ENCODE data around the gene GALNT10. TPM values are rescaled to one million over a fixed set of nuclear protein-coding genes. Genes with fewer than 3 reads are reported as not detected.

The GALNT10 gene
- total and polyA plus RNA-seq, 10 of the 15 experiments (the other 5 are each of a cell fraction or from before 2014, with no cell fraction given): 3.9 to 35.4 (median 15.5) TPM

DNA sequence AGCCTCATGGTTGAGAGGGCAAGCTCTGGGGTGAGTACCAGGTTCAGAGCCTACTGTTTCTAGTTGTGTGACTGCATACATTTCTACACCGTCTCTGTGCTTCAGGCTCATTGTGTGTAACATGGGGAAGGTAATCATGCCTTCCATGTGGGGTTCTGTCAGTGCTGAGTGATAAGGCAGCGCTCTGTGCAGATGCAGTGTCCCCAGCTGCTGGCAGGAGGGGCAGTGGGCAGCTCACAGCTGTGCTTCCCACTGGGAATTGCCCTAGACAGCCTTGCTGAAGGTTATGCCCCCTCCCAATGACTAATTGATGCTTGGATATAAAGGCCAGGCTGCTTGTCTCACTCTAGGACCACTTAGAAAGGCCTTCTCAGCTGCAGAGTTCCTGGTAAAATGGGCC, 133.5 kb downstream of the GALNT10 start (continued):
- TF ChIP-seq ETV6 (conservative IDR thresholded peaks at IDR 0.05 in 1 of 2, IDR thresholded peaks at IDR 0.05 in 1 of 2; ENCODE audit: borderline replicate concordance in 1 of 2, low read depth in 1 of 2): no peak
- no peak for TF ChIP-seq TAF1 (IDR thresholded peaks at IDR 0.05; ENCODE audit: borderline replicate concordance, low read depth, low read length)
- TF ChIP-seq SUPT20H (IDR thresholded peaks at IDR 0.05; ENCODE audit: borderline replicate concordance, control insufficient read depth, low read depth, low read length): no peak
- TF ChIP-seq, protein P1, sequence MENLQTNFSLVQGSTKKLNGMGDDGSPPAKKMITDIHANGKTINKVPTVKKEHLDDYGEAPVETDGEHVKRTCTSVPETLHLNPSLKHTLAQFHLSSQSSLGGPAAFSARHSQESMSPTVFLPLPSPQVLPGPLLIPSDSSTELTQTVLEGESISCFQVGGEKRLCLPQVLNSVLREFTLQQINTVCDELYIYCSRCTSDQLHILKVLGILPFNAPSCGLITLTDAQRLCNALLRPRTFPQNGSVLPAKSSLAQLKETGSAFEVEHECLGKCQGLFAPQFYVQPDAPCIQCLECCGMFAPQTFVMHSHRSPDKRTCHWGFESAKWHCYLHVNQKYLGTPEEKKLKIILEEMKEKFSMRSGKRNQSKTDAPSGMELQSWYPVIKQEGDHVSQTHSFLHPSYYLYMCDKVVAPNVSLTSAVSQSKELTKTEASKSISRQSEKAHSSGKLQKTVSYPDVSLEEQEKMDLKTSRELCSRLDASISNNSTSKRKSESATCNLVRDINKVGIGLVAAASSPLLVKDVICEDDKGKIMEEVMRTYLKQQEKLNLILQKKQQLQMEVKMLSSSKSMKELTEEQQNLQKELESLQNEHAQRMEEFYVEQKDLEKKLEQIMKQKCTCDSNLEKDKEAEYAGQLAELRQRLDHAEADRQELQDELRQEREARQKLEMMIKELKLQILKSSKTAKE (IDR thresholded peaks at IDR 0.05; ENCODE audit: low read depth, poor library complexity, severe bottlenecking): no peak
- no peak for TF ChIP-seq POLR2AphosphoS5 (IDR thresholded peaks at IDR 0.05; ENCODE audit: low read length)
- no peak for TF ChIP-seq RFX5 (IDR thresholded peaks at IDR 0.05; ENCODE audit: low read depth, low read length)
- no peak for TF ChIP-seq CREB1 (IDR thresholded peaks at IDR 0.05; ENCODE audit: low read depth)

DNA sequence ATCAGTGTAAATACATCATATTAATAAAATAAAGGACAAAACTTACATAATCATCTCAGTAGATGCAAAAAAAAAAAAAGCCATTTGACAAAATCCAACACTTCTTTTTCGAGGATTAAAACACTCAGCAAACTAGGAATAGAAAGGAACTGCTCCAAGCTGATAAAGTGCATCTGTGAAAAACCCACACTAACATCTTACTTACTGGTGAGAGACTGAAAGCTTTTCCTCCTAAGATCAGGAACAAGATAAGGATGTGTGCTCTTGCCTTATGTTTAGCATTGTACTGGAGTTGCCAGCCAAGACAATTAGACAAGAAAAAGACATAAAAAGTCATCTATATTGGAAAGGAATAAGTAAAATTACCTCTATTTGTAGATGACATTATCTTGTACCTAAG, 135.0 kb downstream of the GALNT10 start:
- 100% methylated on average over 1 of the region's 1 CpG for WGBS (ENCODE audit: insufficient coverage, insufficient replicate concordance, low lambda C conversion rate, missing lambda C conversion rate)
- FAIRE-seq: no peak
- no peak for TF ChIP-seq SP1 (IDR thresholded peaks at IDR 0.05; ENCODE audit: low read depth, low read length)
- no peak for TF ChIP-seq POU2F2 (IDR thresholded peaks at IDR 0.05; ENCODE audit: borderline replicate concordance, low read depth, low read length)
- TF ChIP-seq TCF12 (IDR thresholded peaks at IDR 0.05; ENCODE audit: low read depth, low read length): no peak
- TF ChIP-seq, protein P2, sequence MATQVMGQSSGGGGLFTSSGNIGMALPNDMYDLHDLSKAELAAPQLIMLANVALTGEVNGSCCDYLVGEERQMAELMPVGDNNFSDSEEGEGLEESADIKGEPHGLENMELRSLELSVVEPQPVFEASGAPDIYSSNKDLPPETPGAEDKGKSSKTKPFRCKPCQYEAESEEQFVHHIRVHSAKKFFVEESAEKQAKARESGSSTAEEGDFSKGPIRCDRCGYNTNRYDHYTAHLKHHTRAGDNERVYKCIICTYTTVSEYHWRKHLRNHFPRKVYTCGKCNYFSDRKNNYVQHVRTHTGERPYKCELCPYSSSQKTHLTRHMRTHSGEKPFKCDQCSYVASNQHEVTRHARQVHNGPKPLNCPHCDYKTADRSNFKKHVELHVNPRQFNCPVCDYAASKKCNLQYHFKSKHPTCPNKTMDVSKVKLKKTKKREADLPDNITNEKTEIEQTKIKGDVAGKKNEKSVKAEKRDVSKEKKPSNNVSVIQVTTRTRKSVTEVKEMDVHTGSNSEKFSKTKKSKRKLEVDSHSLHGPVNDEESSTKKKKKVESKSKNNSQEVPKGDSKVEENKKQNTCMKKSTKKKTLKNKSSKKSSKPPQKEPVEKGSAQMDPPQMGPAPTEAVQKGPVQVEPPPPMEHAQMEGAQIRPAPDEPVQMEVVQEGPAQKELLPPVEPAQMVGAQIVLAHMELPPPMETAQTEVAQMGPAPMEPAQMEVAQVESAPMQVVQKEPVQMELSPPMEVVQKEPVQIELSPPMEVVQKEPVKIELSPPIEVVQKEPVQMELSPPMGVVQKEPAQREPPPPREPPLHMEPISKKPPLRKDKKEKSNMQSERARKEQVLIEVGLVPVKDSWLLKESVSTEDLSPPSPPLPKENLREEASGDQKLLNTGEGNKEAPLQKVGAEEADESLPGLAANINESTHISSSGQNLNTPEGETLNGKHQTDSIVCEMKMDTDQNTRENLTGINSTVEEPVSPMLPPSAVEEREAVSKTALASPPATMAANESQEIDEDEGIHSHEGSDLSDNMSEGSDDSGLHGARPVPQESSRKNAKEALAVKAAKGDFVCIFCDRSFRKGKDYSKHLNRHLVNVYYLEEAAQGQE (IDR thresholded peaks at IDR 0.05; ENCODE audit: low read depth, low read length): no peak
- no peak for TF ChIP-seq EED (IDR thresholded peaks at IDR 0.05; ENCODE audit: low read depth)
- TF ChIP-seq MAX (IDR thresholded peaks at IDR 0.05; ENCODE audit: low read depth, low read length): no peak
- TF ChIP-seq, protein P3, sequence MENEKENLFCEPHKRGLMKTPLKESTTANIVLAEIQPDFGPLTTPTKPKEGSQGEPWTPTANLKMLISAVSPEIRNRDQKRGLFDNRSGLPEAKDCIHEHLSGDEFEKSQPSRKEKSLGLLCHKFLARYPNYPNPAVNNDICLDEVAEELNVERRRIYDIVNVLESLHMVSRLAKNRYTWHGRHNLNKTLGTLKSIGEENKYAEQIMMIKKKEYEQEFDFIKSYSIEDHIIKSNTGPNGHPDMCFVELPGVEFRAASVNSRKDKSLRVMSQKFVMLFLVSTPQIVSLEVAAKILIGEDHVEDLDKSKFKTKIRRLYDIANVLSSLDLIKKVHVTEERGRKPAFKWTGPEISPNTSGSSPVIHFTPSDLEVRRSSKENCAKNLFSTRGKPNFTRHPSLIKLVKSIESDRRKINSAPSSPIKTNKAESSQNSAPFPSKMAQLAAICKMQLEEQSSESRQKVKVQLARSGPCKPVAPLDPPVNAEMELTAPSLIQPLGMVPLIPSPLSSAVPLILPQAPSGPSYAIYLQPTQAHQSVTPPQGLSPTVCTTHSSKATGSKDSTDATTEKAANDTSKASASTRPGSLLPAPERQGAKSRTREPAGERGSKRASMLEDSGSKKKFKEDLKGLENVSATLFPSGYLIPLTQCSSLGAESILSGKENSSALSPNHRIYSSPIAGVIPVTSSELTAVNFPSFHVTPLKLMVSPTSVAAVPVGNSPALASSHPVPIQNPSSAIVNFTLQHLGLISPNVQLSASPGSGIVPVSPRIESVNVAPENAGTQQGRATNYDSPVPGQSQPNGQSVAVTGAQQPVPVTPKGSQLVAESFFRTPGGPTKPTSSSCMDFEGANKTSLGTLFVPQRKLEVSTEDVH (IDR thresholded peaks at IDR 0.05; ENCODE audit: low read depth, partially characterized antibody): no peak

More for the DNA sequence above, 135.0 kb downstream of the GALNT10 start:
- Histone ChIP-seq H2AFZ (ENCODE audit: control insufficient read depth, low read depth, low read length) (no peak overlapping the region), H3K27me3 (replicated peaks in 1 of 2; ENCODE audit: control insufficient read depth in 2 of 2, insufficient read depth in 2 of 2, low read length in 1 of 2) (no peaks in the 10 kb centered on the region), H3K9ac (ENCODE audit: control insufficient read depth, insufficient read depth, low read length) (no peak overlapping the region), H4K20me1 (ENCODE audit: control insufficient read depth, insufficient read depth) (no peaks in the 10 kb centered on the region; the same call in 1 of the 2 replicates), H3K4me3 (no peak overlapping the region), H3K4me2 (ENCODE audit: control insufficient read depth, insufficient read depth) (no peak overlapping the region), H3K4me1 (ENCODE audit: control insufficient read depth, insufficient read depth, low read length) (no peaks in the 10 kb centered on the region), H3K79me2 (ENCODE audit: control insufficient read depth, insufficient read depth, low read length) (no peaks in the 10 kb centered on the region), H3K9me3 (replicated peaks; ENCODE audit: control insufficient read depth, insufficient read depth, low read length) (no peaks in the 10 kb centered on the region), H3K36me3 (ENCODE audit: control insufficient read depth in 2 of 2, insufficient read depth in 2 of 2, low read length in 1 of 2) (0 out of 4 replicates have a peak, but pooled peaks cover 0 to 5% of the 10 kb centered on the region in 2 experiments), H3K27ac (ENCODE audit: control insufficient read depth, insufficient read depth) (no peak overlapping the region)
- ChIA-PET SMC1A (ENCODE audit: uncharacterized antibody, unreplicated experiment) (interaction anchor here (1.5 to 1.9 kb wide), 2 partner anchors 69 to 79 kb away, joined by 4 to 5 read pairs; no protein-coding TSS in a partner anchor), CTCF (interaction anchor here (0.6 to 1.0 kb wide), 3 partner anchors 54 to 286 kb away, joined by 3 to 4 read pairs (median 4); no protein-coding TSS in a partner anchor), POLR2A (interaction anchor here (0.7 kb wide), 1 partner anchor 22 kb away, joined by 4 read pairs; no protein-coding TSS in a partner anchor), RAD21 (ENCODE audit: unreplicated experiment) (no interaction called here)
- no TSS peak for BruUV-seq (replicated peaks)
- DNase-seq (ENCODE audit: low read depth, low spot score) (no peak), ATAC-seq (no peak)
- intact Hi-C loops (cut with micrococcal nuclease; ENCODE audit: unreplicated experiment): no loop called here
- in situ Hi-C loops (cut with MboI): no loop called here
